ENCODE measurements around the gene RNF227.

DNA sequence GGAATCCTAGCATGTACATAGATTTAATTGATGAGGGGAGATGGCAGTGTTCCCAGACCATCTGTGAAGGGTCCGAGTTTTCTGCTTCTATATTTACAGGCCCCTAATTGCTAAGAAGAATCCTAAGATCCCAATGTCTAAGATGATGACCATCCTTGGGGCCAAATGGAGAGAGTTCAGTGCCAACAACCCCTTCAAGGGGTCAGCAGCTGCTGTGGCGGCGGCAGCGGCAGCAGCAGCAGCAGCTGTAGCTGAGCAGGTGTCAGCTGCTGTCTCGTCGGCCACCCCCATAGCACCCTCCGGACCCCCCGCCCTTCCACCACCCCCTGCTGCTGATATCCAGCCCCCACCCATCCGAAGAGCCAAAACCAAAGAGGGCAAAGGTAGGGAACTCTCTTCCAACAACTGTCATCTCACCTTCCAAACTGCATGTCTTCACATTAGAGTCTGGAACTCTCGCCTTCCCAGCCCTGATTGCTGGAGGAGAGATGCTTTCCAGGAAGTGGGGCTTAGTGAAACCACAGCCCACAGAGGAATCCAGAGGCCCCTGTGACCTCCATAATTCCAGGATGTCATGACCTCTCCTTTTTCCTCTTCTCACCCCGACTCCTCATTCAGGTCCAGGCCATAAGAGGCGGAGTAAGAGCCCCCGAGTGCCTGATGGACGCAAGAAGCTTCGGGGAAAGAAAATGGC, 22.8 kb downstream of the RNF227 start:
- TF ChIP-seq POLR2A (IDR thresholded peaks at IDR 0.05; ENCODE audit: low read length) (no peak), GATA1 (IDR thresholded peaks at IDR 0.05; ENCODE audit: low read depth, low read length) (no peak)
